Left ventricle myocardium inferior (tissue), 1 donor: ENCODE results near the gene PRUNE1. TPM values are rescaled to one million over a fixed set of nuclear protein-coding genes. Genes with fewer than 3 reads are reported as not detected.

Experiments
- DNase-seq: peaks from one replicate; pipeline ENCODE4 v3.0.0-alpha.2; 2020
- H3K27ac ChIP-seq: fragments of 200-600 bp; replicated peaks from 2 replicates; pipeline ENCODE4 v1.8.0; 2021
- H3K27me3 ChIP-seq: fragments of 200-600 bp; 2 replicates; pipeline ENCODE4 v1.8.0; 2021; ENCODE audit warnings: low read depth
- H3K36me3 ChIP-seq: fragments of 200-600 bp; 2 replicates; pipeline ENCODE4 v1.8.0; 2021
- H3K4me1 ChIP-seq: fragments of 200-600 bp; 2 replicates; pipeline ENCODE4 v1.8.0; 2021
- H3K4me3 ChIP-seq: fragments of 200-600 bp; 2 replicates; pipeline ENCODE4 v1.8.0; 2021; ENCODE audit warnings: mild to moderate bottlenecking, moderate library complexity
- H3K9me3 ChIP-seq: fragments of 200-600 bp; replicated peaks from 2 replicates; pipeline ENCODE4 v1.8.0; 2021
- CTCF ChIP-seq: fragments of 200-600 bp; IDR thresholded peaks from 2 replicates; pipeline ENCODE4 v1.8.0; 2021; ENCODE audit warnings: antibody characterized with exemption, mild to moderate bottlenecking, borderline replicate concordance
- intact Hi-C: fragments of 100-400 bp; cut with micrococcal nuclease; formaldehyde crosslinking; loops from one replicate; pipeline ENCODE4 v1.11.0; 2022
- total RNA-seq: library from RNA; stranded (reverse); fragmentation: NEBNext Ultra II Directional; extraction: Animal tissue kit (Norgen Biotek cat#: 25700); gene quantifications from one replicate; pipeline ENCODE4 v1.2.1, GENCODE V29; 2021
- donor health status: DM: no; HTN: yes; CAD: no; lungs with severe emphysema.

The PRUNE1 gene
- total RNA-seq, 1 donor from 2014 or later = 42.8 TPM

GRCh38 chr1:150979092-150980056, 28.9 kb upstream of the PRUNE1 start:
- peak; percentile 82 for DNase-seq
- H3K4me3 ChIP-seq = peak overlapping the region; percentile 39
- H3K9me3 ChIP-seq = no peaks in the 10 kb centered on the region
- no peak for TF ChIP-seq CTCF
- H3K4me1 ChIP-seq = peaks cover 36% of the 10 kb centered on the region
- intact Hi-C loops = no loop called here
- no peaks in the 10 kb centered on the region for H3K36me3 ChIP-seq
- H3K27ac ChIP-seq = peak overlapping the region; percentile 49
- H3K27me3 ChIP-seq = no peaks in the 10 kb centered on the region

GRCh38 chr1:150981177-150981804, 27.0 kb upstream of the PRUNE1 start:
- H3K4me1 ChIP-seq = peaks cover 26% of the 10 kb centered on the region
- no peaks in the 10 kb centered on the region for H3K9me3 ChIP-seq
- intact Hi-C loops = no loop called here
- H3K27ac ChIP-seq = no peak overlapping the region
- H3K36me3 ChIP-seq = no peaks in the 10 kb centered on the region
- no peak for DNase-seq
- TF ChIP-seq CTCF = no peak
- H3K4me3 ChIP-seq = no peak overlapping the region
- no peaks in the 10 kb centered on the region for H3K27me3 ChIP-seq

DNA sequence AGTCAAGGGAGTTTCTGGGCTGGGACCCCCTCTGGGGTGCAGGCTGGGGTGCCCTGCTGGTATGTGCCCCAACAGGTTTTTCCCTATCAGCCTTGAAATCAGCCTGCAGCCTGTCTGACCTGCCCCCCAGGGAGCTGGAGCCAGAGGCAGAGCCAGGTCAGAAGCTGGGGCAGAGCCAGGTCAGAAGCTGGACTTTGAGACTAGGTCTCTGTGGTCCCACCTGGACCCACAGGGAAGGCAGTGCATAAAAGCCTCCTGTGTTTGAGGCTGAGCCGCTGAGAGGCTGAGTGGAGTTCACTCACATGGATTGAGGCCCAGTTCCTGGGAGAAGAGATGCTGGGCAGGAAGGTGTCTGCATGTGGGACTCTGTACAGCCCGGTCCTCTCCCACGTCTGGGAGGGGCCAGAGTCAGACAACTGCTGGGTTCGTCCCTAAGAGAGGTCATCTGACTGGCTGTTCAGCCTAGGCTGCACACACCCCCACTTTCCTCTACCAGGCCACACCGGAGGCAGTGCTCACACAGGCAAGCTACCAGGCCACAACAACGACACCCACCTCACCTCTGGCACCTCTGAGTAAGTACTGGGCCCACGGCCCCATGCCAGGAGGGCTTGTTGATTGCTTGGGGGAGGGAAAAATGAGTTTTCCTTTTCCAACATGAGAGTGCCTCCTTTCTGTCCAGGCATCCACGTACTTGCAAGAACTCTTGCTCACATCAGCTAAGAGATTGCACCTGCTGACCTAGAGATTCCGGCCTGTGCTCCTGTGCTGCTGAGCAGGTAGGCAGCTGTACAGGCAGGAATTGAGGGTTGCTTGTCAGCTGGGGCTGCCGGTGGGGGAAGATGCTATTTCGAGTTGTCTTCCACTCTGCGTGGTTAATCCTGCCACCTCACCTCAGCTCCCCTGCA, 26.2 kb upstream of the PRUNE1 start, which contains the start of gene ANXA9:
Gene ANXA9 (plus strand): TSS at position 488 of the 908 bp plus-strand sequence. CDS start 814 bp downstream, outside the sequence.
- Histone ChIP-seq H3K9me3 (no peaks in the 10 kb centered on the region), H3K36me3 (no peaks in the 10 kb centered on the region), H3K27ac (no peak within 1 kb of the TSS), H3K4me3 (no peak within 1 kb of the TSS), H3K27me3 (no peaks in the 10 kb centered on the region), H3K4me1 (peaks cover 22% of the 10 kb centered on the region)
- TF ChIP-seq CTCF = no peak
- intact Hi-C loops = no loop called here
- no peak for DNase-seq

- Histone ChIP-seq H3K27ac (no peak overlapping the region), H3K4me3 (no peak overlapping the region), H3K9me3 (no peaks in the 10 kb centered on the region), H3K36me3 (no peaks in the 10 kb centered on the region), H3K27me3 (no peaks in the 10 kb centered on the region), H3K4me1 (no peaks in the 10 kb centered on the region)
- no peak for DNase-seq
- TF ChIP-seq CTCF = no peak
- intact Hi-C loops = no loop called here
Observed at GRCh38 chr1:150985179-150985825, 22.9 kb upstream of the PRUNE1 start.

DNA sequence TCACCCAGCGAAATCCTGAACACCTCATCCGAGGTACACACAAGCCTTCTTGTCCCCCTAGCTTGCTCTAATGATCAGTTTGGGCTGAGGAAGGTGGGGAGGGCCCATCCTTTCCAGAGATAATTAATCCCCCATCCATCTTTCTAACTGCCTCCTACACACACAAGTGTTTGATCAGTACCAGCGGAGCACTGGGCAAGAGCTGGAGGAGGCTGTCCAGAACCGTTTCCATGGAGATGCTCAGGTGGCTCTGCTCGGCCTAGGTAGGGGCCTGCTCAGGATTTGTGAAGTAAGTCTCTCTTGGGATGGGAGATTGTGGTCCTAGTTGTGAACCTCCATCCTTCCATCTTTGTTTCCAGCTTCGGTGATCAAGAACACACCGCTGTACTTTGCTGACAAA, 20.3 kb upstream of the PRUNE1 start:
- H3K4me1 ChIP-seq = no peaks in the 10 kb centered on the region
- no peak overlapping the region for H3K4me3 ChIP-seq
- no peak for TF ChIP-seq CTCF
- intact Hi-C loops = no loop called here
- H3K27me3 ChIP-seq = no peaks in the 10 kb centered on the region
- H3K36me3 ChIP-seq = no peaks in the 10 kb centered on the region
- no peaks in the 10 kb centered on the region for H3K9me3 ChIP-seq
- H3K27ac ChIP-seq = no peak overlapping the region
- DNase-seq = no peak
